NCI-H1092 (cell line): Measurements from ENCODE around the gene OLFM3.

Experiments used
- DNase-seq: peaks from one replicate; lab custom pipeline; 2025; lab: John Stamatoyannopoulos, UW

OLFM3 gene

GRCh38 chr1:101996825-101997465 is at the start of gene OLFM3:
Gene OLFM3 (minus strand): TSS chr1:101996926.
- no peak for DNase-seq

GRCh38 chr1:102045752-102046151 is 49.0 kb upstream of the OLFM3 start:
- DNase-seq: no peak

GRCh38 chr1:102032534-102032933 is 35.8 kb upstream of the OLFM3 start:
- no peak for DNase-seq

- no peak for DNase-seq
These were observed 22.8 kb upstream of the OLFM3 start for GRCh38 chr1:102019530-102019929.

- DNase-seq: no peak
These were observed 19.0 kb upstream of the OLFM3 start for GRCh38 chr1:102015728-102016127.

- DNase-seq: no peak
These were observed 5.3 kb upstream of the OLFM3 start for GRCh38 chr1:102002057-102002456.

- DNase-seq: no peak
These were observed 561 bp downstream of the OLFM3 start for GRCh38 chr1:101995984-101996745.

GRCh38 chr1:101993710-101994109 is 3.0 kb downstream of the OLFM3 start:
- DNase-seq: no peak

- DNase-seq: no peak
These were observed 3.7 kb downstream of the OLFM3 start for GRCh38 chr1:101992821-101993575.

GRCh38 chr1:101980974-101981373 is 15.8 kb downstream of the OLFM3 start:
- no peak for DNase-seq

- no peak for DNase-seq
These were observed 19.5 kb downstream of the OLFM3 start for GRCh38 chr1:101977266-101977665.

GRCh38 chr1:101976161-101976560 is 20.6 kb downstream of the OLFM3 start:
- no peak for DNase-seq

GRCh38 chr1:101975371-101975770 is 21.4 kb downstream of the OLFM3 start:
- DNase-seq: no peak

- no peak for DNase-seq
These were observed 22.0 kb downstream of the OLFM3 start for GRCh38 chr1:101974599-101975274.

- no peak for DNase-seq
These were observed 25.4 kb downstream of the OLFM3 start for GRCh38 chr1:101971304-101971703.

- DNase-seq: no peak
These were observed 28.9 kb downstream of the OLFM3 start for GRCh38 chr1:101967871-101968270.

GRCh38 chr1:101965341-101965740 is 31.4 kb downstream of the OLFM3 start:
- no peak for DNase-seq

GRCh38 chr1:101964708-101965107 is 32.0 kb downstream of the OLFM3 start:
- no peak for DNase-seq

- DNase-seq: no peak
These were observed 36.6 kb downstream of the OLFM3 start for GRCh38 chr1:101960142-101960541.

- DNase-seq: no peak
These were observed 37.3 kb downstream of the OLFM3 start for GRCh38 chr1:101959456-101959855.

- DNase-seq: no peak
These were observed 39.0 kb downstream of the OLFM3 start for GRCh38 chr1:101957771-101958170.

GRCh38 chr1:101953623-101954022 is 43.1 kb downstream of the OLFM3 start:
- DNase-seq: no peak
